Loucy (cell line): ENCODE measurements around the gene MOSMO.

Experiments used
- EZH2phosphoT487 ChIP-seq: fragments of 200-600 bp; IDR thresholded peaks from 2 replicates; pipeline ENCODE4 v1.6.1; 2018; ENCODE audit warnings: antibody characterized with exemption, mild to moderate bottlenecking, moderate library complexity, borderline replicate concordance
- TF ChIP-seq, protein P1 (sequence below): fragments of 200-600 bp; sonication (generic); conservative IDR thresholded peaks from 2 replicates; pipeline ENCODE4 v1.5.1; 2014; ENCODE audit warnings: mild to moderate bottlenecking, antibody characterized with exemption, low read length

DNA sequence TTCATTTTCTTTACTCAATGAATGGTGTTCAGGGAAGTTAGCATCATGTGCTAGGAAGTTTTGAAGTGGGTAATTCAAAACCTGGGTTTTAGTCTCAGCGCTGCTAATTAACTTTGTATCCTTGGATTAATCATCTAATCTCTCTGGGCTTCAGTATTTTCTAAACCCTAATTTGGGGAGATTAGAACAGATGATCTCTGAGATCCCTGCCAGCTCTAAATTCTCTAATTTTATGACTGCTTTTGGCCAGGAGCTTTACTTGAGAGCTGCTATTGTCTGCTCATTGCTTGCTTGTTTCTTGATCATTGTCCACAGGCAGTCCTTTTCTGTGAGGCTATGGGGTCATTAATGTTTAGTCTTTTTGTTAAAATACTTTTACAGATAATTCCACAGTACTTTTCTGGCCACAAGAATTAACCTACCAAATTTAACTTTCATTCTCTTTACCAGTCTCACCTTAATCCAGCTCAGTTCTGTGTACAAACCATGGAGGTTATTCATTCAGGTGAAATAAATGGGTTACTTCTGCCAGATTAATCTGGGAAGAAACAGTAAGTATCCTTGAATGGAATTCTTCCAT is 56.1 kb downstream of the MOSMO start:
- TF ChIP-seq, protein P1, sequence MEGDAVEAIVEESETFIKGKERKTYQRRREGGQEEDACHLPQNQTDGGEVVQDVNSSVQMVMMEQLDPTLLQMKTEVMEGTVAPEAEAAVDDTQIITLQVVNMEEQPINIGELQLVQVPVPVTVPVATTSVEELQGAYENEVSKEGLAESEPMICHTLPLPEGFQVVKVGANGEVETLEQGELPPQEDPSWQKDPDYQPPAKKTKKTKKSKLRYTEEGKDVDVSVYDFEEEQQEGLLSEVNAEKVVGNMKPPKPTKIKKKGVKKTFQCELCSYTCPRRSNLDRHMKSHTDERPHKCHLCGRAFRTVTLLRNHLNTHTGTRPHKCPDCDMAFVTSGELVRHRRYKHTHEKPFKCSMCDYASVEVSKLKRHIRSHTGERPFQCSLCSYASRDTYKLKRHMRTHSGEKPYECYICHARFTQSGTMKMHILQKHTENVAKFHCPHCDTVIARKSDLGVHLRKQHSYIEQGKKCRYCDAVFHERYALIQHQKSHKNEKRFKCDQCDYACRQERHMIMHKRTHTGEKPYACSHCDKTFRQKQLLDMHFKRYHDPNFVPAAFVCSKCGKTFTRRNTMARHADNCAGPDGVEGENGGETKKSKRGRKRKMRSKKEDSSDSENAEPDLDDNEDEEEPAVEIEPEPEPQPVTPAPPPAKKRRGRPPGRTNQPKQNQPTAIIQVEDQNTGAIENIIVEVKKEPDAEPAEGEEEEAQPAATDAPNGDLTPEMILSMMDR = no peak
- TF ChIP-seq EZH2phosphoT487 = no peak
